ENCODE measurements around the gene LMNA.

GRCh38 chr1:156080863-156081179, 33.7 kb upstream of the LMNA start:
- TF ChIP-seq CTBP1 (IDR thresholded peaks at IDR 0.05; ENCODE audit: borderline replicate concordance) (no peak), BHLHE40 (IDR thresholded peaks at IDR 0.05; ENCODE audit: borderline replicate concordance) (no peak), ZNF384 (IDR thresholded peaks at IDR 0.05) (no peak), HDGF (IDR thresholded peaks at IDR 0.05; ENCODE audit: borderline replicate concordance) (no peak)
